Measurements from ENCODE around the gene ALDOA.
A peak's percentile ranks its signal among the peaks of the same experiment; 100 is the strongest.

The ALDOA gene

GRCh38 chr16:30088832-30089624 lies 23.5 kb downstream of the ALDOA start:
- no peak for DNase-seq (ENCODE audit: low read depth in 3 of 3)

DNA sequence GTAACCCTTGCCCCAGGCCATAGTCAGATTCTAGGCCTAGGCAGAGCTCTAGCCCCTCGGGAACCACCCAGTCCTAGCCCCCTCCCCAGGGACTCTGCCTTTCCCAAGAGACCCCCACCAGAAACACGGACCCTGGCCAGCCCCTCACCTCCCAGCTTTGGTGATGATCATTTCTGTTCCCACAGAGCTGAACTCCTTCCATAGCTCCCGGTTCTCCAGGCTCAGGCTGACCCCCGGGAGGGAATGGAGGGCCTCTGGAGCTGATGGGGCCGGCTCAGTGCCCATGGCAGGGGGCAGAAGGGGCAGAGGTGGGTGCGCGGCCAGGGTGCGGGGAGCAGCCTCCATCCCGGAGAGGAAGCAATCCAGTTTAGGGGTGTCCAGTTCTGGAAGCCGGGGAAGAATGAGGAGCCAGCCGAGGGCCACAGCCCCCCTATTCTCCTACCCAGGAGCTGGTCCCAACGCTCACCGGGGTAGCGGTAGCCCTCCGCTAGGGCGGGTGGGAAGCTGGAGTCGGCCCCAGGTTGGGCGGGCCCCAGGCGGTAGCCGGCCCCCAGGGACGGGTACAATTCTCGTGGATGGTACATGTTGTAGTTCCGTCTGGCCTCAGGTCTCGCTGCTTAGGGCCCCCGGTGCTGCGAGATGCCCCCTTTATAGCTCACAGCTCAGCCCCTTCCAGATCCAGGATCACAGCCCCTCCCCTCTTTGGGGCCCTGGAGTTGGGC lies 25.2 kb downstream of the ALDOA start:
- DNase-seq (ENCODE audit: low read depth in 3 of 3), result no peak

DNA sequence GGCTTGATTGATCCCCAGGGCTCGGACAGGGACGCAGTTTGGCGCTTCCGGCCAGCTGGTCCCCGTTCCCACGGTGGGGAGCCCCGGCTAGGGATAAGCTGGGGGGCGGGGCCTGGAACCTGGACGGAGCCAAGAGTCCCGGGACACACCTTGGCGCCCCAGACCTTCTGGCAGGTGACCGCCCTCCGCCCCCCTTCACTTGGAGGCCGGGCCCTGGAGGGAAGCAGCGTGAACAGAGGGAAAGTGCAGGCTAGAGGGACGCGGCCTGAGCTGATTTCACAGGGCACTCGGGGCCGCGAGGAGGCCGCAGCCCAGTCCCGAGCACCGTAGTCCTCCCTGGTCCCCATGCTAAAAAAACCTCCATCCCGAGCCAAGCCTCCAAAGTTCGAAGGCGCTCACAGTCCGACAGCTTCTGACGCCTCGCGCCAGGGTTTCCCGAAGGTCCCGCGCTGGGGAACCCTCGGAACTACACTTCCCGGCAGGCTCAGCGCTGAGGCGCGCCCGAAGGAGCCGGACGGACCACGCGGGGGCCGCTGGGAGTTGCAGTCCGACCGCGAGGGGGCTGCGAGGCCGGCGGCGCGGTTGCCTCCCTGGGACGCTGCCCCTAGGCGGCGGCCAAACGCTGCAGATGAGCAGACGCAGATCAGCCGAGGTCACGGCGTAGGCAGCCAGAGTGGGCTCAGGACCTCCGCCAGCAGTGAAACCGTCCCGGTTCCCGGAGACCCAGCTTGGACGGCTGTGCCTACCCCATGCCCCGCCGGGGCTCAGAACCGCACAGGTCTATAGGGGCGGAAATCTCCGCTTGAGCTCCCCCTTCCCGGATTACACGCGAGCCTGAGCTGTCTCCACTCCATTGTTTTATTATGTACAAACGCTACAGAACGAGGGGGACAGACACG lies 26.2 kb downstream of the ALDOA start, which contains the start of gene TBX6:
Gene TBX6 (minus strand): TSS at position 451 of the 899 bp plus-strand sequence. CDS start 731 bp downstream, outside the sequence.
- peak; percentile 84 to 88 (median 87) for DNase-seq (ENCODE audit: low read depth in 3 of 3)

DNA sequence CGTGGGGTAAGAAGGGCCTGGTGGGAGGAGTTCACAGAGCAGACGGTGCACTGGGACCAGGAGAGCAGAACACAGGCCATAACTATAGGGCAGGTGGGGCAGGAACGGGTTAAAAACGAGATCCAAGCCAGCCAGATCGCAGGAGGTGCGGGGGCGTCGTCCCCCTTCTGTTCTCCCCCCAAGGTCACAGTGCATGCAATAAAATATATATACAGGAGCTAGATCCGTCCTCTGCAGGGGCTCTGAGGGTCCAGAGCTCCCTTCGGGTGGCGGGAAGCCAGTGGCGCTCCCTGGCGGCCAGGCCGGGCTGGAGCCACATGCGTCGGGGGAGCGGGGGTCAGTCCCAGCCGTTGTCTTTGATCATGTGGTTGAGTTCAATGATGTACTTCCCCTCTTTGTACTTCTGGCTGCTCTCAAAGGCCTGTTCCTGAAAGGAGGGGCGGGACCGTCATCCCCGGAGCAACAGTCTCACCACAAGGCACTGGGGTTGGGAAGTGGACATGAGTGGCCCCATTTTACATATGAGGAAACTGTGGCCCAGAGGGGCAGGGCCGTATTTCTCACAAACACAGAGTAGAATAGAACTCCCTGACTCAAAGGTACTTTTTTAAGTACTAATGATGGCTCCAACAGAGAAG lies 26.9 kb downstream of the ALDOA start:
- peak in 1 of 3 experiments; percentile 39 for DNase-seq (ENCODE audit: low read depth in 3 of 3)

DNA sequence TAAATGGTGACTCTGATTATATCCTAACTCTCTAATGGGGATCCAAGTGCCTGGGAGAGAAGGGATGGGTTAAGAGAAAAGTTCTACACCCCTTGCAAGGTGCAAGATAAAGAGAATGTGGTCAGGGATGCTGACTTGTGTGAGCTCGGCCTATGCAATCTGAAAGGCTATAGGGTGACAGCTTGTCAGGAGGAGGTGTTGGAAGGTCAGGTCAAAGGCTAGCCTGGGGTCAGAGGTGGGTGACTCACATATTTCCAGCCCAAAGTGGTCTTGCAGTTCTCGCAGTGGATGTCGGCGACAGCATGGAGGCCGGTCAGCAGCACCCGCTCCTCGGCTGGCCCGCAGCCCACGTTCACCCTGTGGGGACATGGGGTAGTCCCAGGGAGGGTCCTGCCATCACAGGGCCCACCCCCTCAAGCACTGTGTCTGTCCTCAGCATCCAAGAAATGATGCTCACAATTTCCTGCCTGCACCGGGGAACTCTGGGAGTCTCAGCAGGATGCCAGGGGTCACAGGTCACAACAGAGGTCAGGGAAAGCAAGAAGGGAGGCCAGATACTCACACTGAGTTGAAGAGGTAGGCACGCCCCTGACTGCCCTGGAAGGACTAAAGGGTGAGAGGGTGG lies 29.1 kb downstream of the ALDOA start:
- DNase-seq (ENCODE audit: low read depth in 3 of 3), result no peak

DNA sequence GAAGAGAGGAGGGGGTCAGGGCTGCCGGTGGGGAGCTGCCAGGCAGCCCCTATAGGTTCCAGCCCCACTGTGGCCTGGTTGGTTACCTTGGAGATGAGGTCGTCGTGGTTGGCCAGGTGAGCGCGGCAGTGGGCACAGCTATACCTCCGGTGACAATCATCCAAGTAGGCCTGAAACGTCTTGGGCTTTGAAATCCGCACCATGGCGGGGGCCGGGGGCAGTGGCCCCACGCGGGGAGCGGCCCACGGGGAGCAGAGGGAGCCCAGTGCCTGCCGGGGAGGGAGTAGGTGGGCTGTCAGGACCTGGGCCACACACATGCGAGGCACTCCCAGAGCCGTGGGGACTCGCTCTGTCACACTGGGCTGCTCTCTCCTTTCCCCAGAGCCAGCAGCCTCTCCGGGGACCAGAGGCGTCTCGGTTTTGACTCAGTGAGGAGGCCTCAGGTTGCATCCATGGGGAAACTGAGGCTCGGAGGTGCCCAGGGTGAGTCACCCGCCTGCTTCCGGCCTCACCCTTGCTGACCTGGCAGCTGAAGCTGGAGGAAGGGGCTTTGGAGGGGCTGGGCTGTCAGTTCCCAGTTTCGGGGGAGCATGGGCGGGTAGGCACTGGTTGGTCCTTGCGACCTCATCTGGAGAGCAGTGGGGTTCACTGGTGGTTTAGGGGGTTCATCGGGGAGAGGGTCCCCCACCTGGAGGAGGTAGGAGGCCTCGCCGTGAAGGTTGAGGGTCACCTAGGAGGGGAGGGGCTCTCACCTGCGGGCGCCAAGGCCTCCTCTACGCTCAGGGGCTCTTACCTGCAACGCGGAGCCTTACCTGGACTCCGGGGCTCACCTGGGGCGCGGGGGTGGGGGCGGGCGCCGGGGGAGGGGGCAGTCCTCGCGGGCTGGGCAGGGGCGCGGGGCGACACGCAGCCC lies 29.9 kb downstream of the ALDOA start:
- no peak for DNase-seq (ENCODE audit: low read depth in 3 of 3)

- DNase-seq (ENCODE audit: low read depth in 3 of 3), result peak; percentile 75 to 79 (median 76)
These were observed 30.7 kb downstream of the ALDOA start, which contains the start of gene YPEL3 for GRCh38 chr16:30096105-30096861. TSS of gene YPEL3 (minus strand) at chr16:30096213. CDS start at chr16:30095482, 731 bp downstream.

DNA sequence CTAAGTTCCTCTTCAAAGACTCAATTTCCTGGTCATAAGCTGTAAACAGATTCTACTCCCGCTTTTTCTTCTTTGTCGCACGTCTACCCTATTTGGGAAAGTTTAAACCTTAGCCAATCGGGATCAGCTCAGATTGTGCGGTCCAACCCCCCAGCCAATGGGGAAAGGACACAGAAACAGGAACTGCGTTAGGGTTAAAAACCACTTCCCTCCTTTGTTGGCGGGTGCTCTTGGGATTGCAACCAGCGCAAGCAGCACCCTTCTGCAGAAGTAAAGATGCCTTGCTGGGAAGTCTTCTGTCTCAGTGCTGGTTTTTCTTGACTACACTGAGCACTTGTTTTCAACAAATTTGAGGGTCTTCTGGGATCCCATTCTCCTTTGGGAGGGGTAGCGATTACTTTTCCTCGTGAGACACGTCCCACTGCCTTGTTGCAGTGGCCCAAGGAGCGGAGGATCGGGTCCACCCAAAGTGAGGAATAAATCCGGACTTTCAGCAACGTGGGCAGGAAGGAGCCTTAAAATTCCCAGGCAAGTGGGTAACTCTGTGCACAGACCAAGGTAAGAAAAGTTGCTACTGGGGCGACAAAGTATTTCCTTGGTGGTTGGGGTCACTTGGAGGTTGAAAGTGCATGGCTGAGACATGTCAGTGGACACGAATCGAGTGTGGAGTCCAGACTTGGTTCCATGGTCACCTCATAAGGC lies 31.5 kb downstream of the ALDOA start:
- DNase-seq (ENCODE audit: low read depth in 3 of 3), result no peak

DNA sequence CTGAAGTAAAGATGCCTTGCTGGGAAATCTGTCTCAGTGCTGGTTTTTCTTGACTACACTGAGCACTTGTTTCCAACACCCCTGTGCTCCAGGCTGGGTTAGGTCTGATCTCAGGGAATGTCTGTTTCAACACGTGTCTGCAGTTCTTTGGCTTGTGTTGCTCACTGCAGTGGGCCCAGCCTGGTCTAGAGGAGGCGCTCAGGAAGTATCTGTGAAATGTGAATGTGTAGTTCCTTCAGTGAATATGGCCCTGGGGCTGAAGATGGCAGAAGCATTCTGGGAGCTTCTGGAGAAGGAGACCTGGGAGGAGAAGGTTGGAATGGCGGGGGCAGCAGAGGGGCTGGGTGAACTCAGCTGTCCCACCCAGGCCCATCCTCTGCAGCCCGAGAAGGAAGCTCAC lies 38.5 kb downstream of the ALDOA start:
- DNase-seq (ENCODE audit: low read depth in 3 of 3), result no peak

GRCh38 chr16:30104492-30104891 lies 38.9 kb downstream of the ALDOA start:
- DNase-seq (ENCODE audit: low read depth in 3 of 3), result no peak

GRCh38 chr16:30108059-30108850 lies 42.7 kb downstream of the ALDOA start:
- no peak for DNase-seq (ENCODE audit: low read depth in 3 of 3)

DNA sequence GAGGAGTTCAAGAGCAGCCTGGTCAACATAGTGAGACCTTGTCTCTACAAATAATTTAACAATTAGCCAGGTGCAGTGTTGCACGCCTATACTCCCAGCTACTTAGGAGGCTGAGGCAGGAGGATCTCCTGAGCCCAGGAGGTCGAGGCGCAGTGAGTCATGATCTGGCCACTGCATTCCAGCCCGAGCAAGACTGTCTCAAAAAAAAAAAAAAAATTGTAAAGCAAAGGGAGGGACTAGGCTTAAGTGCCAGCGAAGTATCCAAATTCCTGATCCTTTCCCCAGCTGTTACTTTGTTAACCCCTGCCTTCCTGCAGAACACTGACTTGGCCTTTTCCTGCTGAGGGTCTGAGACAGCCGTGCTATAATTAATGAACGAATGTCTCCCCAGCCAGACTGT lies 45.1 kb downstream of the ALDOA start:
- DNase-seq (ENCODE audit: low read depth in 3 of 3), result no peak

DNA sequence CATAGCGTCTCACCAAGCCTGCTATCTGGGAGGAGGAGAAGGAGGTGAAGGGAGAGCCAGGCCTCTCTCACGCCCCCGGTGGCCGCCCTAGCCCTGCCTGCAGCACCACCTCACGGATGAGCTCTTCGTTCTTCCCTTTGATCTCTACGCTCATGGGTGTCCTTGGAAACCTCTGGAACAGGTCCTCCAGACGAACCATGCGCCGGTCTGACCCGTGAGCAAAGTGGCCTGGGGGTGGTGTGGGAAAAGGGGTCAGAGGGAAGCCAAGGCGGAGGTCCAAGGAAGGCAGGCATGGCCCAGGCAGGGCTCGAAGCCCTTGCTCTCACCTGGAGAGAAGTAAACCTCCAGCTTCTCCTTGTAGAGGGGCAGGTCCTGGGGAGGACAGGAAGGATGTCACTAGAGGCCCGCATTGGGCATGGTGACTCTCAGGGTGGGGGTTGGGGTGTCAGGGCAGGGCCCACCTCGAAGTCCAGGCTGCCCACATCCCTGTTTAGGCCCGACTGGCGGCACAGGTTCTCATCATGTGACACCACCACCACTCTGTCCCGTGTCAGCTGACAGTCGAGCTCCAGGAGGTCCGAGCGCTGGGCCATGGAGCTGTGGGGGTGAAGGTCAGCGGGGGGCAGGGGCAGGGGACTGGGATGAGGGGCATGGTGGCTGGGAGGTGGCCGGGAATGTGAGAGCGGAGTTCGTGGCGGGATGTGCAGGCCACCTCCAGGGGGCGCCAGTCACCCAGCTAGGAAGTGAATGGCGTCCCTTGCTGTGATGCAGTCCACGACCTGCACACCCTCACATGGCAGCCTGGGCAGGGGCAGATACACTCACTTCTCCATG lies 46.9 kb downstream of the ALDOA start:
- DNase-seq (ENCODE audit: low read depth in 3 of 3), result peak in 1 of 3 experiments; percentile 40

DNA sequence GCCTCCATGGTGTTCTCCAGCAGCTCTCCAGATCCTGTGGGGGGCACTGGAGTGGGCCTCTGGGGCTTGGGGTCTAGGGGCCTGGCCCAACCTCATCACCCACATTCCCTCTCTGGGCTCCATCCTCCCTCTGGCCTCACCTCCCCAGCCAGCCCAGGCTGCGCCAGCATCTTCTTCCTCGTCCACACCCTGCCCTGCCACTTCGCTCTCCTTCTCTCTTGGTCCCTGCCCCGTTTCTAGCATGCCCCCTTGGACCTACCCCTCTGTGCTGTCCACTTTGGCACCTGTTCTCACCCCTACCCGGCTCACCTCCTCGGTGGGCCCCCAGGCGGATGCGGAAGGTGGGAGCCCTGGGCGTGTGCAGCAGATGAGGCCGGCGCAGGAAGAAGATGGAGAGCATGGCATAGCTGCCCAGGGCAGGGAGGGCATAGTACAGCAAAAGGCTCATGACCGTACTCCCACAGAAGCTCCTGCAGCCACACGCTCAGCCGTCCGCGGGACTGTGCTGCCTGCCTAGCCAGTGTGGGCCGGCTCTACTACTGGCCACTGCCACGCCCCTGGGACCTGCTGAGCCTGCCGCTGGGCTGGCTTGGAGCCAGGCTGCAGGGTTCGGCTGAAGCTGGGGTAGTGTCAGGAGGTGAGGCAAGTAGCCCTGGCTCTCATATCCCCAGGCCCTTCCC lies 47.6 kb downstream of the ALDOA start, which contains the start of gene GDPD3:
Gene GDPD3 (minus strand): TSS at position 507 of the 680 bp plus-strand sequence. CDS start 59 bp downstream, at position 448.
- no peak for DNase-seq (ENCODE audit: low read depth in 3 of 3)

DNA sequence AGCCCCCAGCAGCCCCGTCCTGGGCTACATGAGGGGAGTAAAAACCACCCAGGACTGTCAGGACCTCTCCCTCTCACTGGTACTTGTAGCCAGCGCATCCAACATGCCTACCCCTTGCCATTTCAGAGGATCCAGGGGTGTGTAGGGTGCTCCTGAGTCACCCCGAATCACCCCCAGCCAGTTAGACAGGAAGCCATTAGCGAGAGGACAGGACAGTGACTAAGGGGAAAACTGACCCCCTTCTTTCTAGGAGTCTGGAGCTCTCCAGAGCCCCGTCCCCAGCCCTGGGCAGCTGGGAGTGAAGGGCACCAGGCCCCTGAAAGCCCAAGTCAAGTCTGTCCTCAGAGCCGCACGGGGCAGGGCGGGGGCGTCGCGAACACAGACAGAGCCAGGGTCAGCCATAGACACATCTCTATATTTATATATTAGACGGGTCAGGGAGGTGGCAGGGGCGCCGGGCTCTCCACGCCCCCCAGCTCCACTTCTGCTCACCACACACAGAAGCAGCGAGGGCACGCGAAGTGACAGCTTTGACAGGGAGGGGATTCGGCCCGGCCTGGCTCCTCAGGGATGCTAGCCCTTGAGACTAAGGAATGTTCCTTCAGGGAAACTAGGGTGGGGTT lies 48.3 kb downstream of the ALDOA start:
- DNase-seq (ENCODE audit: low read depth in 3 of 3), result no peak
